NCI-H748 (cell line): Measurements from ENCODE around the gene MIS12.

Experiments
- DNase-seq: peaks from one replicate; lab custom pipeline; 2025; ENCODE audit not compliant: unreplicated experiment; lab: John Stamatoyannopoulos, UW

The MIS12 gene

GRCh38 chr17:5532581-5532980, 46.2 kb downstream of the MIS12 start:
- no peak for DNase-seq

GRCh38 chr17:5533486-5534315, 47.3 kb downstream of the MIS12 start:
- DNase-seq, result no peak

GRCh38 chr17:5535436-5535835, 49.1 kb downstream of the MIS12 start:
- no peak for DNase-seq

GRCh38 chr17:5536866-5537650, 50.7 kb downstream of the MIS12 start:
- no peak for DNase-seq

GRCh38 chr17:5539286-5539685, 52.9 kb downstream of the MIS12 start:
- DNase-seq, result no peak

- DNase-seq, result no peak
Measured at GRCh38 chr17:5540321-5540720, 54.0 kb downstream of the MIS12 start.
